SH-SY5Y (cell line): ENCODE measurements around the gene TMEM161A.

Source experiments
- GATA2 ChIP-seq: IDR thresholded peaks from 2 replicates; pipeline ENCODE4 v1.6.1; 2011; ENCODE audit warnings: mild to moderate bottlenecking, low read depth, low read length
- GATA3 ChIP-seq: IDR thresholded peaks from 2 replicates; pipeline ENCODE4 v1.6.1; 2011; ENCODE audit warnings: low read depth, mild to moderate bottlenecking, low read length, moderate library complexity

The TMEM161A gene

DNA sequence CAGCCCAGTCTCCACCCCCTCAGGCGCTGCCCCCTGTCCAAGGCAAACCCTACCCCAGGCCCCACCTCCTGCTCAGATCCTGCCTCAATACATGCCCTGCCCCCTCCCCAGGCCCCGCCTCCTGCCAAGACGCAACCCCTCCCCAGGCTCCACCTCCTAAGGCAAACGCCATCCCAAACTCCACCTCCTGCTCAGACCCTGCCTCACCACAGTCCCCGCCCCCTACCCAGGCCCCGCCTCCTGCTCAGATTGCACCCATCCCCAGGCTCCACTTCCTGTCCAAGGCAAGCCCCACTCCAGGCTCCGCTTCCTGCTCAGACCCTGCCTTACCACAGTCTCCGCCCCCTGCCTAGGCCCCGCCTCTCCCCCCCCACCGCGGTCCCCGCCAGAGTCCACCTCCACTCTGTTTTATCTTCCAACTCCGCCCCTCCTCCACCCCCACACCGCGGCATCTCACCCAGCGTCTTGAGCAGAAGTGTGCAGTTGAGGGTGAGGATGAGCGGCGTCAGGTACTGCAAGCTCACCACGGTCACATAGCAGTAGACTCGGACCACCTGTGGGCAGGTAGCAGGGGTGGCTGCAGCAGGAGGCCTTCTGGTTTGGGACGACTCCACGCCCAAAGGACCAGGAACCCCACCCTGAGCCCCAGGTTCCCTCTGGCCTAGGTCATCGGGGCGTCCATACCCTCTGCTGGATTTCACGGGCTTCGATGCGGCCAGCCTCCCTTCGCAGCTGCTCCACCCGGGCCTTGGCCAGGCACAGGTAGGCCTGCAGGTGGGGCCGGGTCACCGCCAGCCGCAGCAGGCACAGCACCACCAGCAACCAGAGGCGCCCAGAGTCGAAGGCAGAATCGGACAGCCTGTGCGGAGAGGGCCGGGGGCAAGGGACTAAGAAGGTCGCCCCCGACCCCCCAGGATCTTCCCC is 17.7 kb downstream of the TMEM161A start:
- TF ChIP-seq GATA2 (no peak), GATA3 (no peak)

DNA sequence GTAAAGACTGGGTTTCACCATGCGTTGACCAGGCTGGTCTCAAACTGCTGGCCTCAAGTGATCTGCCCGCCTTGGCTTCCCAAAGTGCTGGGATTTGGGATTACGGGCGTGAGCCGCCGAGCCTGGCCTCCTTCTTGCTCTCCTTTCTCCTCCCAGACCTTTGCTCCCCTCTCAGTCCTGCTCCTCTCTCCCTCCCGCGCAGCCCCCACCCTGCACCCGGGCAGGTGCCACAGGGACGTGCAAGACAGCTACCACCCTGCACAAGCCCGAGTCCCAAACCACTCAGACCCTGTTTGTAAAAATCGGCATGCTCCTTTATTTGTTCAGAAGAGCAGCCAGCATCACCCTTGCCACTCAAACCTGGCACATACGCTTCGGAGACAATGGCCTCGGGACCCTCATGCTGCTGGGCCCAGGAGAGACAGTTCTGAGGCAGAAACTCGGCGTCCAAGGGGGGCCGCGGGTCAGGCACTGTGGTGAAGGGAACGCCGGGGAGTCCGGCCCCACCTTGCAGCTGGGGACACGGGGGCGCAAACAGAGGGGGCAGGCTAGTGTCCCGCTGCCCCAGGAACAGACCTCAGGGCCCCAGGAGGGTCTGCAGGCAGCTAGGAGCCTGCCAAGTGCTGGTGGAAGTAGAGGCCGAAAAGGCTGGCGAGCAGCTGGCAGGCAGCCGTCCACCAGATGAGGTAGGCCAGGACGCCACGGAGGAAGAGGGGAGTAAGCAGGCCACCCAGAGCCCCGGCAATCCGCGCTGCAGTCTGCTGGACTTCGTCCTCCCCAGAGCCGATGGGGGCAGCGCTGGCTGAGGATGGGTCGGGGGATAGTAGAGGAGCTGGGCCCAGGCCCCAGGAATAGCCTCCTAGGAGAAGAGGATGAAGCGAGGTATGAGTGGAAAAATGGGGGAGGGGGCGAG is 18.7 kb downstream of the TMEM161A start:
- no peak for TF ChIP-seq GATA3
- TF ChIP-seq GATA2 = no peak

DNA sequence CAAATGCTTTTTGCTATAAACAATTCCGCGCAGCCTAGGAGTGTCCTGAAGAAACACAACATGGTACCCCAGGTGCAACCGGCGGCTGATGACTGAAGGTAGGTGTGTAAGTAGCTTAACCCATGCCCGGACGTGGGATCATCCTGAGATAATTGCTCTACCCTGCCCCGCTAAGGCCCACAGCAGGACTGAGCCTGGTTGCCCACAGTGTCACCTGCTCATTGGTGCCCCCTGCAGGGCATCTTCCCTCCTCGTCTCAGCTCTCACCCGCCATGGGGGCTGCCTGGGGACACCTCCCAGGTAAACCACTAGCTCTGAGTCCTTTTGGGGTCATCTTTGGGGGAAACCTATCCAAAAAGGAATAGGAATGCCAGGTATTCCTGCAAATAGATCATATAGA is 22.3 kb downstream of the TMEM161A start:
- TF ChIP-seq GATA3 (no peak), GATA2 (no peak)

DNA sequence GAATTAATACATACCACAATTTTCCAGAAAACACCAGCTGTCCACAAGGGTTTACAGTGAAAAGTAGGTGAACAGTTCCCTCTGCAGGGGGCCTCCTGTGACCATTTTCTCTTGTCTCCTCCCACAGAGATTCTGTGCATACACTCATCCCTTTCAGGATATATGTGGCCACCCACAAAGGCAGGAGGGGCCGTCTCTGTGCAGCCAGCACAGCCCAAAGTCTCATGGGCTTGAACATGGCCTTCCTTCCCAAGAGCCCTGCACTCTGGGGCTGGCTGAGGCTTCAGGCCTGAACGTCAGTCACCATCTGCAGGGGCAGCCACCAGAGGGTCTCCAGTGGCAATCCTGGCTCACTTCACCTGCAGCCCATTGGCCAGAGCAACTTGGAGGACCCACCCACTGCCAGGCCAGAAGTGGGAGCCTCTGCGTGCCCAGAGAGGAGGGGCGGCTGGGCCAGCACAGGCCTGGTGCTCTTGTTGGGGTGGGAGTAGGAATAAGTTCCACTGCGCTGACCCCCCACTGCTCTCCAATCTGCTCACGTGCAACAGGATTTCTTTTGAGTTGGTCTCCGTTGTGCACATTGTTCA is 25.1 kb downstream of the TMEM161A start:
- TF ChIP-seq GATA2 (no peak), GATA3 (no peak)

GRCh38 chr19:19111967-19112580 is 26.2 kb downstream of the TMEM161A start:
- TF ChIP-seq GATA3 (no peak), GATA2 (no peak)

DNA sequence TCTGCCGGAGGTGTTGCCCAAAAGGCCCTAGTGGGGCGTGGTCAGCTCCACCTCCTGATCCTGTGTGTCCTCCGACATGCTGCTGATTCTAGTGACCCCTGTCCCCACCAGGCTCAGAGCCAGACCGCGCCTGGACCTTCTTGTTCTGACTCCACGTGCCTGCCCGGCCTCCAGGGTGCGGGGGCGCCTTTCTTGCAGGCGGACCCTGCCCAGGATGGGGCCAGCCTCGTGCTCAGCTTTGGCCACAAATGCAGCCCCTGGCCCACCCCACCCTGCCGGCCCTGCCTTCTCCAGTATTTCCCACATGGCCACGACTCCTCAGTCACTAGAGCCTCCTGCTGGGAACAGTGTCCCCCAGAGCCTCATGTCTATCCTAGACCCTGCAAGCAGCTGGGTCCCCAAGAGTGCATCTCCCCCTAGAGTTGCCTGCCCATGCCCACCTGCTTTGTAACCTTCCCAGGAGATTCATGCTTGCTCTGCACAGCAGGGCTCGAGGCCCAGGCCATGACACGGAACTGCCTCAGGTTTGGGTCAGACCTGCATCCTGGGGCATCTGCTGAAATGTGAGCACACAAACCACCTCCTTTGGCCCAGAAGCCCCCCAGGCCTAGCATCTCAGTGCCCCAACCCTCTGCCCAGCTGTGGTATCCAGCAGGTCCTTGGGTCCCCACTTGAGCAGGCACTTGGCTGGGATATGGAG is 27.0 kb downstream of the TMEM161A start:
- TF ChIP-seq GATA2 = no peak
- no peak for TF ChIP-seq GATA3

- TF ChIP-seq GATA3 (no peak), GATA2 (no peak)
Measured at GRCh38 chr19:19110410-19111135, 27.7 kb downstream of the TMEM161A start.

- TF ChIP-seq GATA2 (no peak), GATA3 (no peak)
Measured at GRCh38 chr19:19109601-19110000, 28.7 kb downstream of the TMEM161A start.

DNA sequence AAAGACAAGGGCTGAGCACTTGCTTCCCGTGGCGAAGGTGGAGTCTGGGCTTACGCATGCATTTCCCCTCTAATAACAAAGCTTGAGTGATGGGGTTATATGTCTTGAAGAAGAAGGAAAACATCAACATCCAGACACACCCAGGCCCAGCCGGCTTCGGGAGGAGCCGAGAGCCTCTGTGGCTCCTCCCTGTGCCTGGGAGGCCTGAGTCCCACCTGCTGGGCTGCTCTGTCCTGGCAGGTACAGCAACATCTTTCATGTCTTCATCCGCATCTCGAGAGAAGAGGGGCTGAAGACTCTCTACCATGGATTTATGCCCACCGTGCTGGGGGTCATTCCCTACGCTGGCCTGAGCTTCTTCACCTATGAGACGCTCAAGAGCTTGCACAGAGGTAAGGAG is 30.6 kb downstream of the TMEM161A start:
- TF ChIP-seq GATA3 (no peak), GATA2 (no peak)

DNA sequence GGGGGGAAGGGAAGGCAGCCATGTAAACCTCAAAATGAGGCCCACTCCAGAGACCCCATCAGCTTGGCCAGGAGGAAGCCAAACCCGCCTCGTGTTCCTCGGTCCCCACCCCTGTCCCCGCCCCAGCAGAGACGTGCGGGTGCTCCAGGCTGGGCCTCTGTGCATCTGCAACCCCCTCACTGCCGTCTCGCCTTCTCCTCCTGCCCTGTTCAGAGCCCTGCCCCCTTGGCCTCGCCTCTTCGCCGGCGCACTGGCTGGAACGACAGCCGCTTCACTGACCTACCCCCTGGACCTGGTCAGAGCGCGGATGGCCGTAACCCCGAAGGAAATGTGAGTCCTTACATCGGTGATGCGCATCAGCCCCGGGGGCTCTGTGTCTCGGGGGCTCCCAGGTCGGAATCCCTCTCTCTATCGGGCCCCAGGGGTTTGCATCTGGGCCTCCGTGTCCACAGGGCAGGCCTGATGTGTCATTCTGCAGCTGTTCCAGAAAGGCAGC is 32.2 kb downstream of the TMEM161A start:
- TF ChIP-seq GATA2 (no peak), GATA3 (no peak)

GRCh38 chr19:19105365-19106055 is 32.8 kb downstream of the TMEM161A start:
- TF ChIP-seq GATA2 (no peak), GATA3 (no peak)

GRCh38 chr19:19103167-19103566 is 35.1 kb downstream of the TMEM161A start:
- no peak for TF ChIP-seq GATA3
- no peak for TF ChIP-seq GATA2

GRCh38 chr19:19101540-19101939 is 36.7 kb downstream of the TMEM161A start:
- TF ChIP-seq GATA3 (no peak), GATA2 (no peak)
